B cell (primary cell): Measurements from ENCODE around the gene HNRNPD.

Experiments used
- CTCF ChIP-seq: fragments of 200-600 bp; IDR thresholded peaks from one replicate; pipeline ENCODE4 v1.8.0; 2022; ENCODE audit warnings: antibody characterized with exemption, mild to moderate bottlenecking
- EZH2 ChIP-seq: IDR thresholded peaks from 2 replicates; pipeline ENCODE4 v1.6.1; 2012; ENCODE audit warnings: borderline replicate concordance, low read depth, mild to moderate bottlenecking, moderate library complexity, low read length; ENCODE audit not compliant: insufficient read depth, poor library complexity, severe bottlenecking

GRCh38 chr4:82320351-82320750 is 53.4 kb downstream of the HNRNPD start:
- TF ChIP-seq CTCF (no peak), EZH2 (no peak)
